ENCODE data around the gene DGKI.
A peak's percentile ranks its signal among the peaks of the same experiment; 100 is the strongest.

Gene DGKI

GRCh38 chr7:137574812-137575211, 272.0 kb downstream of the DGKI start:
- in situ Hi-C loops (cut with HindIII; ENCODE audit: low pct_ligation_motif_present, low sequenced_read_pairs): loop anchor here (25.0 kb wide), 1 partner anchor 413 kb away; no protein-coding TSS in a partner anchor
- Histone ChIP-seq H3K36me3 (replicated peaks) (no peaks in the 10 kb centered on the region), H3K27ac (no peak overlapping the region), H3K4me3 (ENCODE audit: low read depth, low read length) (no peak overlapping the region), H3K27me3 (replicated peaks) (no peaks in the 10 kb centered on the region)
- no peak for DNase-seq
- TF ChIP-seq CTCF (IDR thresholded peaks at IDR 0.05; ENCODE audit: low read depth, low read length, missing control alignments): no peak

DNA sequence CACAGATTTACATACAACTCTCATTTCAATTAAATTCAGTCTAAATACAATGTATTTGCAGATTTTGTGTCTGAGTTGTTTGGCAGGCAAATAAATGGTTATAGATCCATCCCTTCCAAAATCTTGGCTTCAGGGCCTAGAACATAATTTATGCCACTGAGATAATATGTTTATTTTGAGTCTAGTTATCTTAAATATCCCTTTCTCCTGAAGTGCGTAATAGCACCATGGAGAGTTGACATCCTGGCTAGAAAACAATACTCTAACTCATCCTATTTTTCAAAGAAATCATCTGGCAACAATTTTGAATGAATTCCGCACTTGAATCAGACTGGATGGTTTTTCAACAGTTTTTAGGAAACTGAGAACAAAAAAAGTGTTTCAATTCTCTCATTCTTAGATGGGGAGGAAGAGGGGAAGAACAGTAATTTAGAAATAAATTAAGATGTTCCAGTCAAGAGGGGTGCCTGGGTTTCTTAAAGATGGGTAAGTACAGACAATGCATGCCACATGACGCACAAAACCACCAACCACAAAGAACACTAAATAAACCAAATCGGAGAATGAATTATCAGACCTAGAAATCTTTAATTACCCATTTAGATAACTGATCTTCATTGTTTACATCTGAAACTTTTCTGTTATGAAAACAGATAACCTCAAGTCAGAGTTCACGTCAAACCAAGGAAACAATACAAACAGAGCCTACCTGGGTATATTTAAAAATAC, 274.6 kb downstream of the DGKI start:
- H3K27ac ChIP-seq: peak overlapping the region; percentile 5
- H3K4me3 ChIP-seq (ENCODE audit: low read depth, low read length): no peak overlapping the region
- no peak for DNase-seq
- TF ChIP-seq CTCF (IDR thresholded peaks at IDR 0.05; ENCODE audit: low read depth, low read length, missing control alignments): no peak
- in situ Hi-C loops (cut with HindIII; ENCODE audit: low pct_ligation_motif_present, low sequenced_read_pairs): no loop called here
- H3K36me3 ChIP-seq (replicated peaks): no peaks in the 10 kb centered on the region
- no peaks in the 10 kb centered on the region for H3K27me3 ChIP-seq (replicated peaks)

GRCh38 chr7:137564677-137565076, 282.1 kb downstream of the DGKI start:
- no peak for DNase-seq
- Histone ChIP-seq H3K4me3 (ENCODE audit: low read depth, low read length) (no peak overlapping the region), H3K27ac (no peak overlapping the region), H3K27me3 (replicated peaks) (no peaks in the 10 kb centered on the region), H3K36me3 (replicated peaks) (no peaks in the 10 kb centered on the region)
- TF ChIP-seq CTCF (IDR thresholded peaks at IDR 0.05; ENCODE audit: low read depth, low read length, missing control alignments): no peak
- in situ Hi-C loops (cut with HindIII; ENCODE audit: low pct_ligation_motif_present, low sequenced_read_pairs): no loop called here

- no peak overlapping the region for H3K27ac ChIP-seq
- TF ChIP-seq CTCF (IDR thresholded peaks at IDR 0.05; ENCODE audit: low read depth, low read length, missing control alignments): no peak
- in situ Hi-C loops (cut with HindIII; ENCODE audit: low pct_ligation_motif_present, low sequenced_read_pairs): no loop called here
- no peak overlapping the region for H3K4me3 ChIP-seq (ENCODE audit: low read depth, low read length)
- no peaks in the 10 kb centered on the region for H3K36me3 ChIP-seq (replicated peaks)
- no peak for DNase-seq
- no peaks in the 10 kb centered on the region for H3K27me3 ChIP-seq (replicated peaks)
Measured at GRCh38 chr7:137563981-137564380, 282.8 kb downstream of the DGKI start.

DNA sequence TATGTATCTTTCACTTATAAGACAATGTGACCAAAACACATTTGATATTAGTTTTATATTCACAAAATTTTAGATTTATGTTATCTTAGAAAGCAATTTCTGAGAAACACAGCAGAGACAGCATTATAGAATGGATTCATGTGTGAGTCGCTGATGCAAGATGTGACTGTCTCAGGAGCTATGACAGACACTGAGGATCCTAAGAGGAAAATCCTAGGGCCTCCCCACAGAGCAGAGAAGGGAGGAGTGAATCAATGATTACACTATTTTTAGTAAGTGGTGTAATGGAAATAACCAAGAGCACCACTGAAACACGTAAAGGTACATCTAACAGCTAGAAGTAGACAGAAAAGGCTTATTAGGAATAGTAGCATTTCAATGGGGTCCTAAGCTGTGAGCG, 299.3 kb downstream of the DGKI start:
- no peak for DNase-seq
- no peak for TF ChIP-seq CTCF (IDR thresholded peaks at IDR 0.05; ENCODE audit: low read depth, low read length, missing control alignments)
- H3K27ac ChIP-seq: no peak overlapping the region
- no peak overlapping the region for H3K4me3 ChIP-seq (ENCODE audit: low read depth, low read length)
- no peaks in the 10 kb centered on the region for H3K27me3 ChIP-seq (replicated peaks)
- no peaks in the 10 kb centered on the region for H3K36me3 ChIP-seq (replicated peaks)
- in situ Hi-C loops (cut with HindIII; ENCODE audit: low pct_ligation_motif_present, low sequenced_read_pairs): no loop called here

- in situ Hi-C loops (cut with HindIII; ENCODE audit: low pct_ligation_motif_present, low sequenced_read_pairs): no loop called here
- Histone ChIP-seq H3K27me3 (replicated peaks) (no peaks in the 10 kb centered on the region), H3K27ac (no peak overlapping the region), H3K4me3 (ENCODE audit: low read depth, low read length) (no peak overlapping the region), H3K36me3 (replicated peaks) (no peaks in the 10 kb centered on the region)
- no peak for TF ChIP-seq CTCF (IDR thresholded peaks at IDR 0.05; ENCODE audit: low read depth, low read length, missing control alignments)
- peak; percentile 42 for DNase-seq
Measured at GRCh38 chr7:137546671-137547070, 300.1 kb downstream of the DGKI start.

All from brain microvascular endothelial cell (primary cell).